Liver (tissue), 3 donors: ENCODE results near the gene NOP14.

Experiments used
- ATF3 ChIP-seq: IDR thresholded peaks from 2 replicates; pipeline ENCODE4 v1.6.1; 2016; ENCODE audit warnings: antibody characterized with exemption
- FOXA1 ChIP-seq: IDR thresholded peaks from 2 replicates; pipeline ENCODE4 v1.6.1; 2016; ENCODE audit warnings: antibody characterized with exemption
- FOXA2 ChIP-seq: IDR thresholded peaks from 2 replicates; pipeline ENCODE4 v1.6.1; 2016; ENCODE audit warnings: antibody characterized with exemption
- HNF4G ChIP-seq: IDR thresholded peaks from 2 replicates; pipeline ENCODE4 v1.6.1; 2016; ENCODE audit warnings: antibody characterized with exemption
- NR2F2 ChIP-seq: IDR thresholded peaks from 2 replicates; pipeline ENCODE4 v1.6.1; 2016; ENCODE audit warnings: antibody characterized with exemption
- RXRA ChIP-seq, 2 donors: IDR thresholded peaks; 2 replicates each; pipeline ENCODE4 v1.6.1; 2017 to 2018; ENCODE audit warnings: antibody characterized with exemption in 2 of 2, mild to moderate bottlenecking in 1 of 2
- SP1 ChIP-seq: IDR thresholded peaks from 2 replicates; pipeline ENCODE4 v1.6.1; 2018; ENCODE audit warnings: antibody characterized with exemption, mild to moderate bottlenecking
- YY1 ChIP-seq: IDR thresholded peaks from 2 replicates; pipeline ENCODE4 v1.6.1; 2016; ENCODE audit warnings: antibody characterized with exemption, mild to moderate bottlenecking
- TF ChIP-seq, protein P1 (sequence below): fragments of 150-350 bp; IDR thresholded peaks from 2 replicates; pipeline ENCODE4 v1.5.1; 2017; ENCODE audit warnings: improper control_type of control experiment, low read depth, low read length; ENCODE audit not compliant: missing input control
- TF ChIP-seq, protein P2 (sequence below): IDR thresholded peaks from 2 replicates; pipeline ENCODE4 v1.6.1; 2016; ENCODE audit warnings: antibody characterized with exemption
- donor health status: healthy.
- donor health status: healthy.

DNA sequence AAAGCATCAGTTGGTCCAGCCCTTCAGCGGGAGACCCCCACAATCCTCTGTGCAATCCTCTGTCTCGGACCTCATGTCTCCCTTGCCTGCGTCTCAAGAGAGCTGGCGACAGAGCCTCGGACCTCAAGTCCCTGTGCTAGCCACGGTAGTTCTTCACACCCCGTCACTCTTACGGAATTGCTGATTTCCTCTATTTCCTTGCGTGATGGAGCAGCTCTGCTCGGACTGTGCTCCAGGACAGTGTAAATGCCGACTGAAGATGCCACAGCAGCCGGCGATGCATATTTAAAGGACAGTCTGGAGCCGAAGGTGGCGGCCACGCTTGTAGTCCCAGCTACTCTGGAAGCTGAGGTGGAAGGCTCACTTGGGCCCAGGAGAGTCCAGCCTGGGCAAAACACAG lies 2.1 kb upstream of the NOP14 start:
- no peak for TF ChIP-seq NR2F2
- TF ChIP-seq, protein P1, sequence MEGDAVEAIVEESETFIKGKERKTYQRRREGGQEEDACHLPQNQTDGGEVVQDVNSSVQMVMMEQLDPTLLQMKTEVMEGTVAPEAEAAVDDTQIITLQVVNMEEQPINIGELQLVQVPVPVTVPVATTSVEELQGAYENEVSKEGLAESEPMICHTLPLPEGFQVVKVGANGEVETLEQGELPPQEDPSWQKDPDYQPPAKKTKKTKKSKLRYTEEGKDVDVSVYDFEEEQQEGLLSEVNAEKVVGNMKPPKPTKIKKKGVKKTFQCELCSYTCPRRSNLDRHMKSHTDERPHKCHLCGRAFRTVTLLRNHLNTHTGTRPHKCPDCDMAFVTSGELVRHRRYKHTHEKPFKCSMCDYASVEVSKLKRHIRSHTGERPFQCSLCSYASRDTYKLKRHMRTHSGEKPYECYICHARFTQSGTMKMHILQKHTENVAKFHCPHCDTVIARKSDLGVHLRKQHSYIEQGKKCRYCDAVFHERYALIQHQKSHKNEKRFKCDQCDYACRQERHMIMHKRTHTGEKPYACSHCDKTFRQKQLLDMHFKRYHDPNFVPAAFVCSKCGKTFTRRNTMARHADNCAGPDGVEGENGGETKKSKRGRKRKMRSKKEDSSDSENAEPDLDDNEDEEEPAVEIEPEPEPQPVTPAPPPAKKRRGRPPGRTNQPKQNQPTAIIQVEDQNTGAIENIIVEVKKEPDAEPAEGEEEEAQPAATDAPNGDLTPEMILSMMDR: no peak
- TF ChIP-seq YY1: no peak
- no peak for TF ChIP-seq HNF4G
- TF ChIP-seq, protein P2, sequence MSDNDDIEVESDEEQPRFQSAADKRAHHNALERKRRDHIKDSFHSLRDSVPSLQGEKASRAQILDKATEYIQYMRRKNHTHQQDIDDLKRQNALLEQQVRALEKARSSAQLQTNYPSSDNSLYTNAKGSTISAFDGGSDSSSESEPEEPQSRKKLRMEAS: no peak
- TF ChIP-seq SP1: no peak
- TF ChIP-seq FOXA1: no peak
- TF ChIP-seq FOXA2: no peak
- no peak for TF ChIP-seq RXRA (IDR thresholded peaks at IDR 0.05)
- no peak for TF ChIP-seq ATF3
